ENCODE measurements around the gene LYPD3. TPM values are rescaled to one million over a fixed set of nuclear protein-coding genes. Genes with fewer than 3 reads are reported as not detected.

Gene LYPD3
- total RNA-seq, 1 donor from 2014 or later, result 0.56 TPM

GRCh38 chr19:43454031-43454430 lies 11.4 kb downstream of the LYPD3 start:
- Mint-ChIP-seq H3K36me3 (ENCODE audit: unreplicated experiment) (peaks cover 6% of the 10 kb centered on the region), H3K27ac (ENCODE audit: unreplicated experiment) (no peak overlapping the region), H3K27me3 (ENCODE audit: unreplicated experiment) (peaks cover 6% of the 10 kb centered on the region), H3K9me3 (ENCODE audit: unreplicated experiment) (peaks cover 6% of the 10 kb centered on the region), H3K4me1 (ENCODE audit: low read depth, unreplicated experiment) (no peaks in the 10 kb centered on the region), H3K4me3 (ENCODE audit: unreplicated experiment) (no peak overlapping the region)
- TF ChIP-seq CTCF (IDR thresholded peaks at IDR 0.05; ENCODE audit: partially characterized antibody, unreplicated experiment), result no peak
- no peak for DNase-seq

GRCh38 chr19:43452582-43452981 lies 12.8 kb downstream of the LYPD3 start:
- H3K36me3 Mint-ChIP-seq (ENCODE audit: unreplicated experiment), result peaks cover 6% of the 10 kb centered on the region
- no peak overlapping the region for H3K27ac Mint-ChIP-seq (ENCODE audit: unreplicated experiment)
- peaks cover 6% of the 10 kb centered on the region for H3K27me3 Mint-ChIP-seq (ENCODE audit: unreplicated experiment)
- TF ChIP-seq CTCF (IDR thresholded peaks at IDR 0.05; ENCODE audit: partially characterized antibody, unreplicated experiment), result no peak
- no peaks in the 10 kb centered on the region for H3K4me1 Mint-ChIP-seq (ENCODE audit: low read depth, unreplicated experiment)
- H3K9me3 Mint-ChIP-seq (ENCODE audit: unreplicated experiment), result peaks cover 7% of the 10 kb centered on the region
- H3K4me3 Mint-ChIP-seq (ENCODE audit: unreplicated experiment), result no peak overlapping the region
- no peak for DNase-seq

- no peak for DNase-seq
- H3K36me3 Mint-ChIP-seq (ENCODE audit: unreplicated experiment), result peaks cover 6% of the 10 kb centered on the region
- peaks cover 7% of the 10 kb centered on the region for H3K9me3 Mint-ChIP-seq (ENCODE audit: unreplicated experiment)
- H3K4me3 Mint-ChIP-seq (ENCODE audit: unreplicated experiment), result no peak overlapping the region
- no peak overlapping the region for H3K27ac Mint-ChIP-seq (ENCODE audit: unreplicated experiment)
- TF ChIP-seq CTCF (IDR thresholded peaks at IDR 0.05; ENCODE audit: partially characterized antibody, unreplicated experiment), result no peak
- peaks cover 8% of the 10 kb centered on the region for H3K27me3 Mint-ChIP-seq (ENCODE audit: unreplicated experiment)
- no peaks in the 10 kb centered on the region for H3K4me1 Mint-ChIP-seq (ENCODE audit: low read depth, unreplicated experiment)
Measured at GRCh38 chr19:43450545-43450997, 14.8 kb downstream of the LYPD3 start.

- Mint-ChIP-seq H3K36me3 (ENCODE audit: unreplicated experiment) (peaks cover 6% of the 10 kb centered on the region), H3K9me3 (ENCODE audit: unreplicated experiment) (peaks cover 6% of the 10 kb centered on the region), H3K4me3 (ENCODE audit: unreplicated experiment) (no peak overlapping the region), H3K4me1 (ENCODE audit: low read depth, unreplicated experiment) (no peaks in the 10 kb centered on the region), H3K27ac (ENCODE audit: unreplicated experiment) (no peak overlapping the region), H3K27me3 (ENCODE audit: unreplicated experiment) (peaks cover 9% of the 10 kb centered on the region)
- no peak for DNase-seq
- TF ChIP-seq CTCF (IDR thresholded peaks at IDR 0.05; ENCODE audit: partially characterized antibody, unreplicated experiment), result no peak
Measured at GRCh38 chr19:43447655-43448054, 17.8 kb downstream of the LYPD3 start.

- TF ChIP-seq CTCF (IDR thresholded peaks at IDR 0.05; ENCODE audit: partially characterized antibody, unreplicated experiment), result peak; percentile 98
- no peaks in the 10 kb centered on the region for H3K36me3 Mint-ChIP-seq (ENCODE audit: unreplicated experiment)
- H3K9me3 Mint-ChIP-seq (ENCODE audit: unreplicated experiment), result peaks cover 2% of the 10 kb centered on the region
- no peaks in the 10 kb centered on the region for H3K4me1 Mint-ChIP-seq (ENCODE audit: low read depth, unreplicated experiment)
- no peak overlapping the region for H3K27ac Mint-ChIP-seq (ENCODE audit: unreplicated experiment)
- peaks cover 5% of the 10 kb centered on the region for H3K27me3 Mint-ChIP-seq (ENCODE audit: unreplicated experiment)
- no peak overlapping the region for H3K4me3 Mint-ChIP-seq (ENCODE audit: unreplicated experiment)
- DNase-seq, result peak; percentile 84
Measured at GRCh38 chr19:43446746-43447489, 18.5 kb downstream of the LYPD3 start.

All from glutamatergic neuron (in vitro differentiated cells).